SKM-1 treated with dmso at 0.1 percent for 144 hours (cell line): Measurements from ENCODE around the gene FBXL16.

Experiments used
- DNase-seq: peaks from one replicate; lab custom pipeline; 2025; ENCODE audit not compliant: unreplicated experiment; lab: John Stamatoyannopoulos, UW

The FBXL16 gene

GRCh38 chr16:734981-735881, 29.6 kb upstream of the FBXL16 start:
- DNase-seq, result no peak

- no peak for DNase-seq
Measured at GRCh38 chr16:734208-734980, 28.8 kb upstream of the FBXL16 start.

GRCh38 chr16:733382-734207, 28.0 kb upstream of the FBXL16 start:
- DNase-seq, result no peak

GRCh38 chr16:732936-733335, 27.3 kb upstream of the FBXL16 start:
- DNase-seq, result no peak

- no peak for DNase-seq
Measured at GRCh38 chr16:732332-732731, 26.7 kb upstream of the FBXL16 start.

GRCh38 chr16:730666-731509, 25.3 kb upstream of the FBXL16 start:
- DNase-seq, result no peak

- DNase-seq, result no peak
Measured at GRCh38 chr16:729768-730665, 24.4 kb upstream of the FBXL16 start.

- DNase-seq, result no peak
Measured at GRCh38 chr16:728890-729744, 23.5 kb upstream of the FBXL16 start.

GRCh38 chr16:728131-728889, 22.7 kb upstream of the FBXL16 start:
- peak; percentile 46 for DNase-seq

- DNase-seq, result no peak
Measured at GRCh38 chr16:727291-727977, 21.8 kb upstream of the FBXL16 start.

GRCh38 chr16:726438-727290, 21.1 kb upstream of the FBXL16 start, which contains the start of the genes CCDC78 and HAGHL:
Gene CCDC78 (minus strand): TSS chr16:726443. CDS start chr16:726367, 76 bp downstream.
Gene HAGHL (plus strand): TSS chr16:727106. CDS start chr16:727510, 404 bp downstream.
- peak; percentile 36 for DNase-seq

GRCh38 chr16:726188-726437, 20.5 kb upstream of the FBXL16 start:
- DNase-seq, result no peak

GRCh38 chr16:725463-726187, 20.0 kb upstream of the FBXL16 start:
- no peak for DNase-seq

- DNase-seq, result no peak
Measured at GRCh38 chr16:725041-725376, 19.4 kb upstream of the FBXL16 start.

- DNase-seq, result no peak
Measured at GRCh38 chr16:724188-725040, 18.8 kb upstream of the FBXL16 start.
